ENCODE measurements around the gene AQP1. TPM values are rescaled to one million over a fixed set of nuclear protein-coding genes. Genes with fewer than 3 reads are reported as not detected.

The AQP1 gene
- polyA plus RNA-seq, 1 experiment = 3.9 TPM

GRCh38 chr7:30973292-30973691 lies 61.6 kb downstream of the AQP1 start:
- ChIA-PET POLR2A (no interaction called here), CTCF (interaction anchor here (0.6 to 6.8 kb wide), 11 partner anchors 9 to 177 kb away, joined by 3 to 48 read pairs (median 4); partner anchors contain the start of gene GHRHR)
- DNase-seq (ENCODE audit: low read depth) = no peak
- no peak overlapping the region for H3K4me3 ChIP-seq (ENCODE audit: low read depth, low read length)
- no peaks in the 10 kb centered on the region for H3K36me3 ChIP-seq (ENCODE audit: control insufficient read depth, insufficient read depth, low read length)
- TF ChIP-seq CTCF (IDR thresholded peaks at IDR 0.05; ENCODE audit: insufficient read depth, low read depth, low read length) = no peak
- H3K27me3 ChIP-seq (ENCODE audit: control insufficient read depth, insufficient read depth, low read length) = peaks cover 16% of the 10 kb centered on the region

GRCh38 chr7:30973791-30974604 lies 62.3 kb downstream of the AQP1 start:
- ChIA-PET CTCF (interaction anchor here (0.6 to 6.8 kb wide), 15 partner anchors 9 to 229 kb away, joined by 3 to 48 read pairs (median 4); partner anchors contain the start of gene GHRHR), POLR2A (no interaction called here)
- peaks cover 19% of the 10 kb centered on the region for H3K27me3 ChIP-seq (ENCODE audit: control insufficient read depth, insufficient read depth, low read length)
- TF ChIP-seq CTCF (IDR thresholded peaks at IDR 0.05; ENCODE audit: insufficient read depth, low read depth, low read length) = no peak
- no peak for DNase-seq (ENCODE audit: low read depth)
- H3K4me3 ChIP-seq (ENCODE audit: low read depth, low read length) = no peak overlapping the region
- H3K36me3 ChIP-seq (ENCODE audit: control insufficient read depth, insufficient read depth, low read length) = no peaks in the 10 kb centered on the region

- no peaks in the 10 kb centered on the region for H3K36me3 ChIP-seq (ENCODE audit: control insufficient read depth, insufficient read depth, low read length)
- peak; percentile 74 for TF ChIP-seq CTCF (IDR thresholded peaks at IDR 0.05; ENCODE audit: insufficient read depth, low read depth, low read length)
- ChIA-PET POLR2A (no interaction called here), CTCF (interaction anchor here (0.7 to 6.8 kb wide), 11 partner anchors 8 to 230 kb away, joined by 3 to 48 read pairs (median 6); partner anchors contain the start of gene GHRHR)
- DNase-seq (ENCODE audit: low read depth) = no peak
- H3K27me3 ChIP-seq (ENCODE audit: control insufficient read depth, insufficient read depth, low read length) = peaks cover 19% of the 10 kb centered on the region
- H3K4me3 ChIP-seq (ENCODE audit: low read depth, low read length) = no peak overlapping the region
These were observed 63.1 kb downstream of the AQP1 start for GRCh38 chr7:30974605-30975255.

Other genes starting within 250 kb of the AQP1 start
- not detected in 2 replicates for gene CRHR2, start 229.4 kb upstream of the AQP1 start, polyA plus RNA-seq (2011; rRNA removed)
- 1.3 TPM in 2 replicates for gene INMT, start 159.7 kb upstream of the AQP1 start, polyA plus RNA-seq (2011; rRNA removed)
- 1.9 and 2.3 TPM in 2 replicates for gene MINDY4, start 140.4 kb upstream of the AQP1 start, polyA plus RNA-seq (2011; rRNA removed)
- gene GHRHR, start 52.1 kb downstream of the AQP1 start, polyA plus RNA-seq (2011; rRNA removed) = not detected in 2 replicates
- 0.02 TPM in 1 of 2 replicates, not detected in the other for gene ADCYAP1R1, start 140.5 kb downstream of the AQP1 start, polyA plus RNA-seq (2011; rRNA removed)